Neuronal stem cell (in vitro differentiated cells): ENCODE measurements around the gene MAPRE3.

Source experiments
- DNase-seq: peaks from one replicate; pipeline ENCODE4 v3.0.0-alpha.2; 2013; ENCODE audit warnings: low spot score
- H2AFZ ChIP-seq: one replicate; pipeline ENCODE4 v1.6.1; 2013; ENCODE audit warnings: mild to moderate bottlenecking, low read length, inconsistent platforms
- H2AK5ac ChIP-seq: 2 replicates; pipeline ENCODE4 v1.6.1; 2013; ENCODE audit warnings: low read depth, mild to moderate bottlenecking, inconsistent platforms, low read length, moderate library complexity, mixed read lengths
- H2BK120ac ChIP-seq: 2 replicates; pipeline ENCODE4 v1.6.1; 2013; ENCODE audit warnings: low read depth, mild to moderate bottlenecking, inconsistent platforms, low read length, moderate library complexity, mixed read lengths
- H2BK12ac ChIP-seq: one replicate; pipeline ENCODE4 v1.6.1; 2013; ENCODE audit warnings: low read length, inconsistent platforms
- H2BK15ac ChIP-seq: 2 replicates; pipeline ENCODE4 v1.6.1; 2013; ENCODE audit warnings: mild to moderate bottlenecking, low read length, inconsistent platforms, mixed read lengths
- H2BK5ac ChIP-seq: one replicate; pipeline ENCODE4 v1.6.1; 2013; ENCODE audit warnings: inconsistent platforms, mild to moderate bottlenecking, low read length, moderate library complexity
- H3K14ac ChIP-seq: one replicate; pipeline ENCODE4 v1.6.1; 2013; ENCODE audit warnings: low read length, inconsistent platforms
- H3K18ac ChIP-seq: 2 replicates; pipeline ENCODE4 v1.6.1; 2013; ENCODE audit warnings: low read length, inconsistent platforms
- H3K23ac ChIP-seq: 2 replicates; pipeline ENCODE4 v1.6.1; 2013; ENCODE audit warnings: low read depth, mild to moderate bottlenecking, mixed read lengths, low read length, inconsistent platforms; ENCODE audit not compliant: poor library complexity
- H3K27ac ChIP-seq: replicated peaks from 3 replicates; pipeline ENCODE4 v1.5.1; 2013; ENCODE audit warnings: low read length, inconsistent platforms
- H3K27me3 ChIP-seq, 3 experiments: 2 replicates each; pipeline ENCODE4 v1.6.1; 2013; ENCODE audit warnings: low read length in 3 of 3, mild to moderate bottlenecking in 2 of 3, inconsistent platforms in 1 of 3, low read depth in 1 of 3, mixed read lengths in 1 of 3, moderate library complexity in 1 of 3; ENCODE audit not compliant: control insufficient read depth in 3 of 3, insufficient read depth in 3 of 3
- H3K36me3 ChIP-seq, 2 donors: replicated peaks in 1 of 2; 2 replicates each; pipeline ENCODE4 v1.6.1; 2013; ENCODE audit warnings: low read length in 2 of 2; ENCODE audit not compliant: control insufficient read depth in 2 of 2, insufficient read depth in 2 of 2
- H3K4ac ChIP-seq: 2 replicates; pipeline ENCODE4 v1.6.1; 2013; ENCODE audit warnings: inconsistent platforms, mild to moderate bottlenecking, low read length, moderate library complexity
- H3K4me1 ChIP-seq, 2 donors: 1 replicate in 1 of 2; 2 replicates in 1 of 2; pipeline ENCODE4 v1.6.1; 2013; ENCODE audit warnings: low read length in 2 of 2, low read depth in 1 of 2; ENCODE audit not compliant: control insufficient read depth in 2 of 2, insufficient read depth in 1 of 2
- H3K4me2 ChIP-seq: one replicate; pipeline ENCODE4 v1.6.1; 2013; ENCODE audit warnings: mild to moderate bottlenecking, low read length, inconsistent platforms; ENCODE audit not compliant: insufficient read depth, poor library complexity, severe bottlenecking
- H3K4me3 ChIP-seq, 2 donors: 2 replicates each; pipeline ENCODE4 v1.5.1; 2013; ENCODE audit warnings: low read length in 2 of 2, mild to moderate bottlenecking in 2 of 2, inconsistent platforms in 1 of 2, moderate library complexity in 1 of 2
- H3K79me1 ChIP-seq: one replicate; pipeline ENCODE4 v1.6.1; 2013; ENCODE audit warnings: low read depth, mild to moderate bottlenecking, inconsistent platforms, low read length, moderate library complexity
- H3K9ac ChIP-seq: one replicate; pipeline ENCODE4 v1.6.1; 2013; ENCODE audit warnings: mild to moderate bottlenecking, low read depth, low read length, inconsistent platforms; ENCODE audit not compliant: poor library complexity
- H3K9me3 ChIP-seq, 2 donors: replicated peaks in 1 of 2; 2 replicates each; pipeline versions ENCODE3 to v1.6.1; 2013; ENCODE audit warnings: low read length in 2 of 2, mild to moderate bottlenecking in 2 of 2, inconsistent platforms in 1 of 2, low read depth in 1 of 2, mixed read lengths in 1 of 2, moderate library complexity in 1 of 2; ENCODE audit not compliant: control insufficient read depth in 2 of 2, insufficient read depth in 1 of 2
- H4K8ac ChIP-seq: one replicate; pipeline ENCODE4 v1.6.1; 2013; ENCODE audit warnings: low read depth, mild to moderate bottlenecking, inconsistent platforms, low read length, moderate library complexity
- H4K91ac ChIP-seq: one replicate; pipeline ENCODE4 v1.6.1; 2013; ENCODE audit warnings: low read length, low read depth, mild to moderate bottlenecking, inconsistent platforms; ENCODE audit not compliant: poor library complexity
- WGBS, 2 donors: extraction: QIAGEN DNeasy Blood & Tissue Kit; methylation state at CpG; one replicate each; pipeline ENCODE4 v1.1.7; 2013; ENCODE audit warnings: missing lambda C conversion rate in 2 of 2, mixed read lengths in 1 of 2; ENCODE audit not compliant: insufficient read length in 2 of 2, insufficient replicate concordance in 1 of 2; ENCODE audit errors: extremely low coverage in 2 of 2; 5-methylcytosine and 5-hydroxymethylcytosine counted together

Gene MAPRE3

DNA sequence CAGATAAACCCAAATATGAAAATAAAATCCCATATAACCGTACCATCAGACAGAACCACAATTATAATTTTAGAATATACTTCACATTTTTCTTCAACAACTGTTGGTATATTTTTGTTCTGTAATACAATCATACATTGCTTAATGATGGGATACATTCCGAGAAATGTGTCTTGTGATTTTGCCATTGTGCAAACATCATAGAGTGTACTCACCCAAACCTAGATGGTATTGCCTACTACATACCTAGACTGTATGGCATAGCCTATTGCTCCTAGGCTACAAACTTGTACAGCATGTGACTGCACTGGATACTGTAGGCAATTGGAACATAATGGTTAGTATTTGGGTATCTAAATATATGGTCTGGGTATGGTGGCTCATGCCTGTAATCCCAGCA, 30.6 kb downstream of the MAPRE3 start:
- Histone ChIP-seq H3K9me3 (no peaks in the 10 kb centered on the region), H3K14ac (no peak overlapping the region), H2BK12ac (no peak overlapping the region), H3K79me1 (no peaks in the 10 kb centered on the region), H2BK120ac (no peak overlapping the region), H2AFZ (no peak overlapping the region), H3K27me3 (no peaks in the 10 kb centered on the region), H3K9ac (no peak overlapping the region), H2BK15ac (no peak overlapping the region), H2AK5ac (no peak overlapping the region), H3K4me1 (peaks cover 0 to 5% of the 10 kb centered on the region in 2 donors), H3K27ac (no peak overlapping the region), H3K4ac (no peak overlapping the region), H3K18ac (no peak overlapping the region), H3K4me2 (no peak overlapping the region), H4K8ac (no peak overlapping the region), H2BK5ac (no peak overlapping the region), H4K91ac (no peak overlapping the region), H3K36me3 (no peaks in the 10 kb centered on the region), H3K23ac (no peak overlapping the region), H3K4me3 (no peak overlapping the region)
- no CpG with 5 or more reads among the region's 2 CpGs for WGBS, 2 donors
- DNase-seq: no peak

DNA sequence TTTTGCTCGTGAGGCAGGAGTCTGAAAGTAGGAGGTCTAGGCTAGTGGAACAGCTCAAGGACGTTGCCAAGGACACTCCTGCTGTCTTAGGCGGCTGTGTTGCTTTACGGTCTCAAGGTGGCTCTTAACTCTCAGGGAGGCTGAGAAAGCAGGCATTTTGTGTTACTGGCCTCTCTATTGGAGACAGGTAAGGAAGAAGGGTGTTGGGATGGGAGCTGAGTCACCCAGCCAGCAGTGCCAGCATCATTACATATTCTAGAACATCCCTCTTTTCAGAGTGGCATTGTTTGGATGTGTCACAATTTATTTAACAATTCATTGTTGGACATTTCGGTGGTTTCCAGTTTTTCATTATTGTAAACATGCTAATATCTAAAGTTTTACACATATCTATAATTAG, 31.5 kb downstream of the MAPRE3 start:
- Histone ChIP-seq H3K79me1 (no peaks in the 10 kb centered on the region), H3K27ac (no peak overlapping the region), H4K91ac (no peak overlapping the region), H3K36me3 (no peaks in the 10 kb centered on the region), H4K8ac (no peak overlapping the region), H3K14ac (no peak overlapping the region), H2AK5ac (no peak overlapping the region), H3K18ac (no peak overlapping the region), H3K4me2 (no peak overlapping the region), H2BK120ac (no peak overlapping the region), H3K4me1 (peaks cover 0 to 5% of the 10 kb centered on the region in 2 donors), H2AFZ (no peak overlapping the region), H3K27me3 (no peaks in the 10 kb centered on the region), H3K4me3 (no peak overlapping the region), H3K9ac (no peak overlapping the region), H3K9me3 (no peaks in the 10 kb centered on the region), H2BK5ac (no peak overlapping the region), H3K4ac (no peak overlapping the region), H2BK15ac (no peak overlapping the region), H2BK12ac (no peak overlapping the region), H3K23ac (no peak overlapping the region)
- no peak for DNase-seq
- no CpG with 5 or more reads among the region's 5 CpGs for WGBS, 2 donors

DNA sequence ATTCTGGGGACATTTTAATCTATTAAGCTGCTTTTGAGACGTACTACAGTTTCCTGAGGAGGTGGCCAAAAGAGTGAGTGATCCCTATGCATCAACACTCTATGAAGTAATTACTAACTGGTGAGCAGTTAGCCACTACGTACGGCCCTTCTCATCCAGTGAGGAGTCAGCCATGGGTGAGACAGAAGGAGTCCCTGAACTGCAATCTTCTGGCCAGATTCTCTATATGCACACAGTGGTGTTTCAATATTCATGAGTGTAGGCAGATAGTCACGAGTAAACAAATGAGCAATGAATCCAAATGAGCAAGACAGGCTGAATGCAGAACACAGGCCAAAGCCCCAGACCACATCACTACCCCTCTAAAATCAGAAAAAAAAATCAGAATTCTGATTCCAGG, 32.6 kb downstream of the MAPRE3 start:
- Histone ChIP-seq H3K14ac (no peak overlapping the region), H3K18ac (no peak overlapping the region), H2BK5ac (no peak overlapping the region), H3K36me3 (no peaks in the 10 kb centered on the region), H2BK12ac (no peak overlapping the region), H2AFZ (no peak overlapping the region), H4K91ac (no peak overlapping the region), H2BK15ac (no peak overlapping the region), H3K4me1 (no peaks in the 10 kb centered on the region), H2BK120ac (no peak overlapping the region), H2AK5ac (no peak overlapping the region), H3K9me3 (no peaks in the 10 kb centered on the region), H4K8ac (no peak overlapping the region), H3K27me3 (no peaks in the 10 kb centered on the region), H3K9ac (no peak overlapping the region), H3K4me3 (no peak overlapping the region), H3K27ac (no peak overlapping the region), H3K4me2 (no peak overlapping the region), H3K4ac (no peak overlapping the region), H3K79me1 (no peaks in the 10 kb centered on the region), H3K23ac (no peak overlapping the region)
- no peak for DNase-seq
- no CpG with 5 or more reads among the region's 4 CpGs for WGBS, 2 donors

DNA sequence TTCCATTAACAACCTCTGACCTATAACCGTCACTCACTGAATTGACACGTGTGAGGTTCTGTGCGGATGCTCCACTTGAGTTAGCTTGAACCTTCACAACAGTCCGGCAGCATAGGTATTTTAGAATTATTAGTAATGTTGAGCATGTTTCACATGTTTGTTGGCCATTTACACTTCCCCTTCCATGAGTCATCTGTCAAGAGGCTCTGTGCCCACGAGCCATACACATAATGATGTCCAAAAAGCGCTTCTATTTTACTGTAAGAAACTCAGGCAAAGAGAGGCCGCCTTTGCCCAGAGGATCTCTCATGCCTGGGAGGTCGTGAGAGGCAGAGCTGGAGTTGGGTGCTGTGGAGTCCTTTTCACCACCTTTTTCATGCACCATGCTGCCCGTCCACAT, 33.4 kb downstream of the MAPRE3 start:
- Histone ChIP-seq H3K23ac (no peak overlapping the region), H3K4me2 (no peak overlapping the region), H3K27ac (no peak overlapping the region), H2AFZ (no peak overlapping the region), H2BK5ac (no peak overlapping the region), H3K4me1 (no peaks in the 10 kb centered on the region), H2BK120ac (no peak overlapping the region), H3K27me3 (no peaks in the 10 kb centered on the region), H3K36me3 (no peaks in the 10 kb centered on the region), H2BK12ac (no peak overlapping the region), H3K4ac (no peak overlapping the region), H3K79me1 (no peaks in the 10 kb centered on the region), H3K14ac (no peak overlapping the region), H3K18ac (no peak overlapping the region), H4K8ac (no peak overlapping the region), H3K4me3 (no peak overlapping the region), H2AK5ac (no peak overlapping the region), H3K9ac (no peak overlapping the region), H2BK15ac (no peak overlapping the region), H4K91ac (no peak overlapping the region), H3K9me3 (peaks cover 0 to 2% of the 10 kb centered on the region in 2 donors)
- no CpG with 5 or more reads among the region's 9 CpGs for WGBS, 2 donors
- no peak for DNase-seq
